VCaP (cell line): Measurements from ENCODE around the gene UBXN10.

Experiments used
- H3K27ac ChIP-seq: fragments of 450-650 bp; 2 replicates; pipeline ENCODE4 v1.5.1; 2017
- TF ChIP-seq, protein P1 (sequence below): fragments of 450-650 bp; conservative IDR thresholded peaks from 2 replicates; pipeline ENCODE4 v1.5.1; 2017; ENCODE audit warnings: mild to moderate bottlenecking, moderate library complexity

UBXN10 gene

DNA sequence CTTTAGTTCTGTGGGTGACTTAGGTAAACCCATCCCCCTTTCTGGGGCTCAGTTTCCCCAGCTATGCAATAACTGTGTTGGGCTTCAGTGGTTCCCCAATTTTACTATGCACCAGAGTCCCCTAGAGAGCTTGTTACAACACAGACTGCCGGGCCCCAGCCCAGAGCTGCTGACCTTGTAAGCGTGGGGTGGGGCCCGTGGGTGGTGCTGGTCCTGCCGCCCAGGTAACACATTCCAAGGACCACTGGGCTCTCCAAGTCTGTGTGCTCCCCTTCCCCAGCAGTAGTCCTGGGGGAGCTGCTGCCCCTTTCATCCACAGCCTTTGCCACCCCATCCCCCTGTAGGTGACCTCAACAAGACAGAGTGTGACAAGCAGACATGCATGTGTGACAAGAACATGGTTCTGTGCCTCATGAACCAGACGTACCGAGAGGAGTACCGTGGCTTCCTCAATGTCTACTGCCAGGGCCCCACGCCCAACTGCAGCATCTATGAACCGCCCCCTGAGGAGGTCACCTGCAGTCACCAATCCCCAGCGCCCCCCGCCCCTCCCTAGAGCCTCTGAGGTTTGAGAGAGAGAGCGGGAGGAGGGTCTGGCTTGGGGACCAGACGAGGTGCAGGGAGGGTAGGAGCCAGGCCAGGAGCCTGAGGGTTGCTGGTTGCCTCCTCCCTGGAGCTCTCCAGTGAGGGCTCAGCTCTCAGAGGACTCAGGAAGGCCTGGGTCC lies 37.9 kb upstream of the UBXN10 start:
- H3K27ac ChIP-seq = no peak overlapping the region
- TF ChIP-seq, protein P1, sequence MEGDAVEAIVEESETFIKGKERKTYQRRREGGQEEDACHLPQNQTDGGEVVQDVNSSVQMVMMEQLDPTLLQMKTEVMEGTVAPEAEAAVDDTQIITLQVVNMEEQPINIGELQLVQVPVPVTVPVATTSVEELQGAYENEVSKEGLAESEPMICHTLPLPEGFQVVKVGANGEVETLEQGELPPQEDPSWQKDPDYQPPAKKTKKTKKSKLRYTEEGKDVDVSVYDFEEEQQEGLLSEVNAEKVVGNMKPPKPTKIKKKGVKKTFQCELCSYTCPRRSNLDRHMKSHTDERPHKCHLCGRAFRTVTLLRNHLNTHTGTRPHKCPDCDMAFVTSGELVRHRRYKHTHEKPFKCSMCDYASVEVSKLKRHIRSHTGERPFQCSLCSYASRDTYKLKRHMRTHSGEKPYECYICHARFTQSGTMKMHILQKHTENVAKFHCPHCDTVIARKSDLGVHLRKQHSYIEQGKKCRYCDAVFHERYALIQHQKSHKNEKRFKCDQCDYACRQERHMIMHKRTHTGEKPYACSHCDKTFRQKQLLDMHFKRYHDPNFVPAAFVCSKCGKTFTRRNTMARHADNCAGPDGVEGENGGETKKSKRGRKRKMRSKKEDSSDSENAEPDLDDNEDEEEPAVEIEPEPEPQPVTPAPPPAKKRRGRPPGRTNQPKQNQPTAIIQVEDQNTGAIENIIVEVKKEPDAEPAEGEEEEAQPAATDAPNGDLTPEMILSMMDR = no peak

DNA sequence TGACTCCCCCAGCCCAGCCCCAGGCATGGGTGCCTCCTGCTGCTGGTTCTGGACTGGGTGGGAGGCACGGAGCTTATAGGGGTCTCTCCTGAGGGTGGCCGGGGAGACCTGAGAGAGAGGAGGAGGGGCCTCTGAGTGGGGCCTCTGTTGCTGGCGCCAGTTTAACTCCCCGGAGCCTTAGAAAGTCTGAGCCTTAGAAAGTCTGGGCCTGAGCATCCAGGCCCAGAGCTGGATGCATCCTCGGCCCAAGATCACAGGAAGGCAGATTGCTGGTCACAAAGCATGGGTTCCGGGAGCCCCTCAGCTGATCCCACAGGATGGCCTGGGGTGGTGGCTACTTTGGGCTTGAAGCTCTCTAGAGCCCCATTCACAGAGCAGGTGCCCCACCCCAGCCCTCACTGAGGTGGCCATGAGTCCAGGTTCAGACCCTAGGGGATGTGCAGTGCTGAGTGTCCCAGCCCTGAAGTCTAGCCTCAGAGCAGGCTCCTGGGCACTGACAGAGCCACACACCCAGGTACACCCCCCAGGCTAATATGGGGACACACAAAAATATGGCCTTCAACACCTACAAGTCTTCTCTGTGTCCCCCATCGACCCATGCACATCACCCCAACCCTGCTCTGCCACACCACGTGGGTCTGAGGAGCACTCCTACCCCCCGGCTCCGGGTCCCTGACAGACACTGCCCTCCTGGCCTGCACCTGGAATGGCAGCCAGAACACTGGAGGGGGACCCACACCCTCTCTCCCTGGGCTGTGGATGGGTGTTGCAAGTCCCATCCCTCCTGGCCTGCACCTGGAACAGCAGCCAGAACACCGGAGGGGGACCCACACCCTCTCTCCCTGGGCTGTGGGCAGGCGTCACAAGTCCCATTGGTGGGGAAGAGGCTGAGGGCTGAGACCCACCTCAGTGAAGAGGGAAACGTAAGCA lies 37.1 kb upstream of the UBXN10 start:
- no peak overlapping the region; the same call in 1 of the 2 replicates for H3K27ac ChIP-seq
- TF ChIP-seq, protein P1 = no peak

DNA sequence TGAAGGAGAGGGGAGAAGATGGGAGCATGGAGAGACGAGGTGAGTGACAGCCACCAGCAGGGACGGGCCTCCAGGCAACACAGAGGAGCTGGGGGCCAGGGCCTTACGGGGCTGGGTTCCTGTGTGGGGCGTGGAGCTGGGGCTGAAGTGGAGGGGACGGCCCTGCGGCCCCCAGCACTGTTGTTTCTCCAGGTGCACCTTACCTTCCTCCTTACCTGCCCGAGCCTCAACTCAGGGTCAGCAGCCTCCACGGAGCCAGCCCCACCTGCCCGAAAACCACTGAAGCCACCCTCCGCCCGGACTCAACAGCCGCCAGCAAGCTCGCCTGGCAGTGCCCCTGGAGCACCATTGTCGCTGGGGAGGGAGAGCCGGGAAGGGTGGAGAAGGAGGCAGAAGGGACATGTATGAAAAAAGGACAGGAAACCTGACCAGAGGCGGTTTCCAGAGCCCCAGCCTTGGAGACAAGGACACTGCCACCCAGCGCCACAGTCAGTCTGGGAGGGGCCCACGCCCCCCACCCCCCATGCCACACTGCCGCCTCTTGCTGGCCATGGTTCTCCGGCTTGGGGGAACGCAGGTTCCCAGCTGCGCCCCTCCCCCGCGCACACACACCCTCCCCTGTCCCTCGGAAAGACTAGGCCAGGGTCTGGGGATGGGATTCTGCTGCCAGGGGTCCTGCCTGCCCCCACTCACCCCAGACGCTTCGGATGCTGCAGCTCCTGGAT lies 36.1 kb upstream of the UBXN10 start:
- no peak overlapping the region; the same call in 1 of the 2 replicates for H3K27ac ChIP-seq
- TF ChIP-seq, protein P1 = no peak

DNA sequence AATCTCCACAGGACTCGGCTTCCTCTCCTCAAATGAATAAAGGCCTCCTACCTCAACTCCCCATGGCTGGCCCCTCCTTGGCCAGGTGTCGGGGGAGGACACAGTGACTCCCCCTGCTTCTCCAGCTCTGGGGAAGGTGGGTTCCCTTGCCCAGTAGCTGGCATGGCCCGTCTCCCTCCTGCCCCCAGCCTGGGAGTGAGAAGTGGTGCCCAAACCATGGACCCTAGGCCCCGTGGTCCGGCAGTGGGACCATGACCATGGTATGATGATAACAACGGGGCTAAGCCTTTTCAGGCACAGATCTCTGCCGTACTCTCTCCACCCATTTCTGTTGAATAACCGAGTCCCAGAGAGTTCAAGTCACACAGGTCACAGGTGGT lies 35.6 kb upstream of the UBXN10 start:
- TF ChIP-seq, protein P1 = no peak
- H3K27ac ChIP-seq = no peak overlapping the region

DNA sequence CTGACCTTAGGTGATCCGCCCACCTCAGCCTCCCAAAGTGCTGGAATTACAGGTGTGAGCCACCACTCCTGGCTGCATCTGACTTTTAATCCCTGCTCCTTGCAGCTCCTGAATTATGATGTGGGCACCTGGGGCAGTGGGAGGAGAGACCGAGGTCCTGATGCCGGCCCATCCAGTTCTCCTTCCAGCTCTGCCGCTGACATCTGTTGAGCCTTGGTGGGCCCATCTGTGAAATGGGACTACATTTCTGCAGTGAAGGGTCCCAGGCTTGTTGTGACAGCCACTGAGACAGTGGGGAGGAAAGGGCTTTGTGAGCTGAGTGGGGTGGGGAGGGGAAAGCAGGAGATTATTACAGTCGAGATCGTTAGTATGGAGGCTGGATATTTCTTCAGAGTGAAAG lies 34.9 kb upstream of the UBXN10 start:
- H3K27ac ChIP-seq = no peak overlapping the region; the same call in 1 of the 2 replicates
- TF ChIP-seq, protein P1 = no peak

DNA sequence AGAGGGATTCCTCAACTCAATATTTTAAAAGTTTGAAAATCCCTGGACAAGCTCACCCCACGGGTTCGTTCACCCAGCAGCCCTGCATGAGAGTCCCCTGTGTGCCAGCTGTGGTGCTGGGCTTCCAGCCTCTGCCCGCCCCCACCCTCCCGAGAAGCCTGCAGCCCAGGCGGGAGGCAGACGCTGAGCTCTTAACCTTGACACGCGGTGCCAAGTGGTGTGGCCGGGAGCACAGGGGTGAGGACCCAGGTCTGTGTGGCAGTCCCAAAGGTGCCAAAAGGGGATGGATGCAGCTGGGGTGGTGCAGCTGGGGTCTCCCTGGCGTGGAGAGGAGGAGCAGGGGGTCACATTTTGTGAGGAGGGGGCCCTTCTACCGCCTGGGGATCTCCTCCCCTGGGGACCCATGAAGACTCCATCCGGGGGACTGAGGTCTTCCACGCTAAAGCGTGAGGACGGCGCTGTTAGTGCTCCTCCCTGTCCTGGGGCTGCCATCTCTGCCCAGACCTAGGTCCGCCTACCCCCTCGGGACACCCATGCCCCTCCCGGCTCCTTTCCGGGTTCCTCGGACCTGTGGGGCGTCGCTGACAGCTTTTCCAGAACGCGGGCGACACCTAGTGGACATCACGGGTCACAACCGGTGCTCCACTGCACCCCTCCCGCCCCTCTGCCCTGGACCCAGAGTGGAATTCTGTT lies 33.8 kb upstream of the UBXN10 start:
- H3K27ac ChIP-seq = peak overlapping the region; percentile 74
- TF ChIP-seq, protein P1 = peak; percentile 90
